ENCODE measurements around the gene POLN. TPM values are rescaled to one million over a fixed set of nuclear protein-coding genes. Genes with fewer than 3 reads are reported as not detected.

POLN gene
- polyA plus RNA-seq, 1 donor (not counting 4 experiments of a cell fraction or from before 2014, with no cell fraction given), result 1.3 TPM

DNA sequence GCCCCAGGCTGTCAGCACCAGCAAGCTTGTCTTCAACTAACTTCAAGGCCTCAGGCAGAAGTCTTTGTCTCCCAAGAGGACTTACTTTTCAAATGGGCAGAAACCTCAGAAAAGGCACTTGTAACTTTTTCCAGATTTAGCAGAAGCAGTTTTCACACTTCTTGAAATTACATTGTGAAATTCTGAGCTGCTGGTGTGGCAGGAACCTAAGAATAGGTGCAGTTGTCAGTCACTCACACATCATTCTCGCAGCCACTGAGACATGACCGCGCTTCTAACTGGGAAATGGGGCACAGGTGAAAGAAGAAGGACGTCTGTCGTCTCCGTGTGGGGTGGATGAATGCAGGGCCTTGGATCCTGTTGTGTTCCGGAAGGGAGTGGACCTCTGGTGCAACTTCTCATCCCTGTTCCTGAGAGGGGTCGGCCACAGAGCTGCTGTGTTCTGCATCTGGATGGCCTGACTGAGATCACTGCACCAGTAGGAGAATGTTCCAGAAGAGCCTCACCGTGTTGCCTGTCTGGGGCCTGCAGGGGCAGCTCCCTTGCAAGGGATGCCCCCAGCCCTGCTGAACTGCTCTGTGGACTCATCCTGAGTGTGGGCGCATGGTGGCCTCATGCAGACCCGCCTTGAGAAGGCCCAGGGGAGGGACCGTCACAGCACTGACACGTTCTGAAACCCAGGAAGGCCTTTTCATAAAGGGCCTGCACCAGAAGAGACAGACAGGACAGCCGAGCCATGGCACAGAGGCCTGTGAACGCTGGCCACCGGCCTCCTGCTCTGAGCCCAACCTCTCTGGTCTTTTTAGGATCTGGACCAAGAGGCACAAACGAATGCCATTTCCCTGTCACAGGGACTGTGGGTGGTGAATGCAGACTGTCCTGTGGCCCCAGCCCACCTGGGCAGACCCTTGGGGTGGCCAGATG is 164.1 kb downstream of the POLN start:
- Histone ChIP-seq H3K79me2 (ENCODE audit: control insufficient read depth, insufficient read depth, low read length) (no peaks in the 10 kb centered on the region), H3K9me1 (ENCODE audit: control insufficient read depth, extremely low read depth, insufficient read depth, low read length) (no peaks in the 10 kb centered on the region), H3K9me3 (ENCODE audit: control insufficient read depth, low read depth, low read length) (no peaks in the 10 kb centered on the region), H3K36me3 (ENCODE audit: control insufficient read depth in 2 of 2, extremely low read depth in 1 of 2, insufficient read depth in 2 of 2, low read length in 2 of 2) (no peaks in the 10 kb centered on the region), H3K27ac (ENCODE audit: control insufficient read depth, insufficient read depth, low read length) (no peak overlapping the region), H3K27me3 (ENCODE audit: control insufficient read depth, extremely low read depth, insufficient read depth, low read length) (peaks cover 13% of the 10 kb centered on the region), H3K4me3 (ENCODE audit: control insufficient read depth in 2 of 3, extremely low read depth in 1 of 3, insufficient read depth in 2 of 3, low read depth in 1 of 3, low read length in 3 of 3) (no peak overlapping the region), H3K4me2 (ENCODE audit: control insufficient read depth, extremely low read depth, insufficient read depth, low read depth, low read length) (no peak overlapping the region), H2AFZ (ENCODE audit: control insufficient read depth, low read length) (no peak overlapping the region), H3K9ac (ENCODE audit: control insufficient read depth, extremely low read depth, insufficient read depth, low read length) (no peak overlapping the region), H3K4me1 (ENCODE audit: control insufficient read depth, extremely low read depth, insufficient read depth, low read length) (no peaks in the 10 kb centered on the region), H4K20me1 (ENCODE audit: control insufficient read depth, extremely low read depth, insufficient read depth, low read length) (no peaks in the 10 kb centered on the region)
- no peak for TF ChIP-seq EZH2 (IDR thresholded peaks at IDR 0.05; ENCODE audit: low read length)
- TF ChIP-seq, protein P1, sequence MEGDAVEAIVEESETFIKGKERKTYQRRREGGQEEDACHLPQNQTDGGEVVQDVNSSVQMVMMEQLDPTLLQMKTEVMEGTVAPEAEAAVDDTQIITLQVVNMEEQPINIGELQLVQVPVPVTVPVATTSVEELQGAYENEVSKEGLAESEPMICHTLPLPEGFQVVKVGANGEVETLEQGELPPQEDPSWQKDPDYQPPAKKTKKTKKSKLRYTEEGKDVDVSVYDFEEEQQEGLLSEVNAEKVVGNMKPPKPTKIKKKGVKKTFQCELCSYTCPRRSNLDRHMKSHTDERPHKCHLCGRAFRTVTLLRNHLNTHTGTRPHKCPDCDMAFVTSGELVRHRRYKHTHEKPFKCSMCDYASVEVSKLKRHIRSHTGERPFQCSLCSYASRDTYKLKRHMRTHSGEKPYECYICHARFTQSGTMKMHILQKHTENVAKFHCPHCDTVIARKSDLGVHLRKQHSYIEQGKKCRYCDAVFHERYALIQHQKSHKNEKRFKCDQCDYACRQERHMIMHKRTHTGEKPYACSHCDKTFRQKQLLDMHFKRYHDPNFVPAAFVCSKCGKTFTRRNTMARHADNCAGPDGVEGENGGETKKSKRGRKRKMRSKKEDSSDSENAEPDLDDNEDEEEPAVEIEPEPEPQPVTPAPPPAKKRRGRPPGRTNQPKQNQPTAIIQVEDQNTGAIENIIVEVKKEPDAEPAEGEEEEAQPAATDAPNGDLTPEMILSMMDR (optimal IDR thresholded peaks at IDR 0.05 in 1 of 3, IDR thresholded peaks at IDR 0.05 in 1 of 3, conservative IDR thresholded peaks at IDR 0.05 in 1 of 3; ENCODE audit: extremely low read depth in 1 of 3, insufficient read depth in 2 of 3, low read length in 3 of 3), result no peak
- no peak for FAIRE-seq
- no peak for DNase-seq (ENCODE audit: low read depth, low spot score)
- dilution Hi-C loops (cut with MboI; ENCODE audit: extremely low pct_ligation_motif_present, low sequenced_read_pairs), result no loop called here

DNA sequence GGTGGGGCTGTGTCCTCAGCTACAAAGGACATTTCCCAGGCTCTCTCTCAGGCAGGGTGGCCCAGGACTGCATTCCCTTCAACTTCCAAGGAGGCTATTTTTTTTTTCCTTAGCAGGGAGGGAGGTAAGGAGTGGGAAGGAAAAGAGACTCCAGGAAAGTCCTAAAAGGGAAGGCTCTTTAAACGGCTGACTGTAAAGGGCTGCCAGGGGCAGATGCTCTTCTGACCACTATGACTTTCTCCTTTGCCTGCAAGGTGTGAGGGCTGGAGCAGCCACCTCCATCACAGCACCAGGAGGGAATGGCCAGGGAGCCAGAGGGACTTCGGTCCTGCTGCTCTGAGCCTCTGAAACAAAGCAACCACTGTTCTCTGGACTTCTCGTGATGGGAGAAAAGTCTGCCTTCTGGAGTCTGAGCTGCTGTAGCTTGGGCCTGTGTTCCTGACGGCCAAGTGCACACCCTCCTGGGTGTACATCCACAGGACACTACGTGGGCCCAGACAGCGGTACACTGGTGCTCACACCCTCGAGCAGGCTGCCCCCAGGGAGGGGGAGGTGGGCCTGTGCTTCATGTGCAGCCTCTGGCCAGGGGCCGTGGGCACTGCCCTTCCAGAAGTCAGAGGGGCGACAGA is 164.9 kb downstream of the POLN start:
- dilution Hi-C loops (cut with MboI; ENCODE audit: extremely low pct_ligation_motif_present, low sequenced_read_pairs), result no loop called here
- Histone ChIP-seq H3K4me2 (ENCODE audit: control insufficient read depth, extremely low read depth, insufficient read depth, low read depth, low read length) (no peak overlapping the region), H3K27me3 (ENCODE audit: control insufficient read depth, extremely low read depth, insufficient read depth, low read length) (peaks cover 13% of the 10 kb centered on the region), H3K9ac (ENCODE audit: control insufficient read depth, extremely low read depth, insufficient read depth, low read length) (no peak overlapping the region), H3K4me1 (ENCODE audit: control insufficient read depth, extremely low read depth, insufficient read depth, low read length) (no peaks in the 10 kb centered on the region), H3K36me3 (ENCODE audit: control insufficient read depth in 2 of 2, extremely low read depth in 1 of 2, insufficient read depth in 2 of 2, low read length in 2 of 2) (no peaks in the 10 kb centered on the region), H3K9me1 (ENCODE audit: control insufficient read depth, extremely low read depth, insufficient read depth, low read length) (no peaks in the 10 kb centered on the region), H3K79me2 (ENCODE audit: control insufficient read depth, insufficient read depth, low read length) (no peaks in the 10 kb centered on the region), H3K9me3 (ENCODE audit: control insufficient read depth, low read depth, low read length) (no peaks in the 10 kb centered on the region), H3K27ac (ENCODE audit: control insufficient read depth, insufficient read depth, low read length) (no peak overlapping the region), H2AFZ (ENCODE audit: control insufficient read depth, low read length) (no peak overlapping the region), H4K20me1 (ENCODE audit: control insufficient read depth, extremely low read depth, insufficient read depth, low read length) (no peaks in the 10 kb centered on the region), H3K4me3 (ENCODE audit: control insufficient read depth in 2 of 3, extremely low read depth in 1 of 3, insufficient read depth in 2 of 3, low read depth in 1 of 3, low read length in 3 of 3) (no peak overlapping the region)
- TF ChIP-seq EZH2 (IDR thresholded peaks at IDR 0.05; ENCODE audit: low read length), result no peak
- TF ChIP-seq, protein P1 (optimal IDR thresholded peaks at IDR 0.05 in 1 of 3, IDR thresholded peaks at IDR 0.05 in 1 of 3, conservative IDR thresholded peaks at IDR 0.05 in 1 of 3; ENCODE audit: extremely low read depth in 1 of 3, insufficient read depth in 2 of 3, low read length in 3 of 3), result no peak
- DNase-seq (ENCODE audit: low read depth, low spot score), result no peak
- FAIRE-seq, result no peak

Measured in keratinocyte (primary cell).